Inferior parietal cortex (tissue), 1 donor: Measurements from ENCODE around the gene PRKAR1B.

Source experiments
- DNase-seq: peaks from one replicate; pipeline ENCODE4 v3.0.0-alpha.2; 2016; ENCODE audit errors: extremely low spot score

The PRKAR1B gene

DNA sequence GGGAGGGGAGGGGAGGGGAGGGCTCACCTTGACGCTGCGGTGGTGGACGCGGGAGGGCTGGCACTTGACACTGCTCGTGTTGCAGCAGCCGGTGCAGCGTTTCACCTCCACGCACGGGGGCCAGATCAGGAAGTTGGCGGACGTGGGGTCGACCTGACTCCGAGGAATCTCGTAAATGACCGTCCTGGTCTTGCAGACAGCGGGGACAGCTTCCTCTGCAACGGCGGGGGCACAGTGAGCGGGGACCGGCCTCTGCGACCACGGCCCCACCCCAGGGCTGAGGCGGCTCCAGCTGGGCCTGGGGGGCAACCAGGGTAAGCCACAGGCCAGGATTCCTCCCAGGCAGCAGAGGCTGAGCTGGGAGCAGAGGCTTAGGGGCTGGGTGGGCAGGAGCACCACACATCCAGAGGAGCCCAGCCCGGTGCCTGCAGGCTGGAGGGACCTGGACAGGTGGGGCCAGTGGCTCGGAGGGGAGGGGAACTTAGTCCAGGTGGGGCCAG lies 216.2 kb downstream of the PRKAR1B start:
- no peak for DNase-seq

DNA sequence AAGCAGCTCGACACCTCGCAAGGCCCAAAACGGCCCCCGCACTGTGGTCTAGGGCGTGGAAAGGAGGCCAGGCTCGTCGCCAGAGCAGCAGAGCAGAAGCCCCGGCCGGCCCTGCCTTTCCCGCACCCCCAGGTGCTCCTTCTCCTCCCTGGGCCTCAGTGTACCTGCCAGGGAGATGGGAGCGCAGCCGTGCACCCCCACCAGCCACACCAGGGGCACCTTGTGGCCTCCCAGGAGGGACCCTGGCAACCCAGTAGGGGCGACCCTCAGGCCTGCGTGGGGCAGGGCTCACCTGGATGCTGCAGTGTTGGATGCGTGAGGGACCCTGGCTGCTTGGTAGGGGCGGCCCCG lies 217.0 kb downstream of the PRKAR1B start:
- DNase-seq: no peak

GRCh38 chr7:509426-510130 lies 217.5 kb downstream of the PRKAR1B start:
- no peak for DNase-seq

- no peak for DNase-seq
Measured at GRCh38 chr7:508461-509170, 218.5 kb downstream of the PRKAR1B start.

- no peak for DNase-seq
Measured at GRCh38 chr7:507623-508300, 219.3 kb downstream of the PRKAR1B start.

DNA sequence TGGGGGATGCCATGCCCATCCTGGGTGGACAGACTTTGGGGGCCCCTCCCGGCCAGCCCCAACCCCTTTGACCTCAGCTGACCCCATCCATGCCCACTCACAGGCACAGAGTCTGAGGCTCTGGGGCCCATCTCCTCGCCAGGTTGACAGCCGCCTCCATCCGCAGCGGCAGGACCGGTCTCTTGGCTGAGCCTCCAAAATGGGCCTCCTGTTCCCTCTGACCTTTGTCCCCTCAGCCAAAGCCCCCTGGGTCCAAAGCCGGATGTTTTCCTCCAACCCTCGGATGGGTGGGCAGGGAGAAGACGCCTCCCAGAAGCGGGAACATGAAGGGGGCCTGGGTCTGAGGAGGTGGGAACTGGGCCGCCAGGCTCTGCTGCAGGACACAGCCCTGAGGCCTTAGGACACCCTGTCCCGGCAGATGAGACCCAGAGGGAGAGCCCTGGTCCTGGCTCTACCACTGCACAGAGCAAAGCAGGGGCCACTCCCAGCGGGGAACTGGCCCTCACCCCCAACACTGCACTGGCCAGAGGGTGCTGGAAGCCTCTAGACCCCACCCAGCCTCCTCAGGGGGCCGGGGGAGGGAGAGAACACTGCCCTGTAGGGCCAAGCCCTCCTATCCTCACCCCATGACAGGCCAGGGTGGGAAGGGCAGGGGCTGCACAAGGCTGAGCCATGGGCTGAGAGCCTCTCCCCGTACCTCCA lies 220.0 kb downstream of the PRKAR1B start:
- no peak for DNase-seq

GRCh38 chr7:506391-506831 lies 220.7 kb downstream of the PRKAR1B start:
- DNase-seq: no peak

DNA sequence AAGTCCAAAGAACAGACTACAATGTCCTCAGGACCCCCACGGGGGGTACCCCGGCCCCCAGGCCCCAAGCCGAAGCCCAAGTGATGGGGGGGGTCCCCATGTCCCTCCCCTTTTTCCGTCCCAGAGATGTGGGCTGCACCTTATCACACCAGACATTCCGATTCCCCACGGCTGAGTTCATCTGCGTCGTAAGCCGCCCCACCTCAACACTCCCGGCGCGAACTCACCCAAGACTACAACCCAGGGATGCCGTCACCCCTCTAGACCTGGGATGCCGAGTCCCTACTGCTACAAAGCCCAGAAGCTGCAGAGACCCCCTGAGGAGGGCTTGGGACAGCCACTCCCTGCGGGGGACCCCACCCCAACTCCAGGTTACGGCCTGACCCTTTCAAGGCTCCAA lies 221.9 kb downstream of the PRKAR1B start:
- DNase-seq: no peak

GRCh38 chr7:504221-505111 lies 222.6 kb downstream of the PRKAR1B start:
- DNase-seq: no peak

DNA sequence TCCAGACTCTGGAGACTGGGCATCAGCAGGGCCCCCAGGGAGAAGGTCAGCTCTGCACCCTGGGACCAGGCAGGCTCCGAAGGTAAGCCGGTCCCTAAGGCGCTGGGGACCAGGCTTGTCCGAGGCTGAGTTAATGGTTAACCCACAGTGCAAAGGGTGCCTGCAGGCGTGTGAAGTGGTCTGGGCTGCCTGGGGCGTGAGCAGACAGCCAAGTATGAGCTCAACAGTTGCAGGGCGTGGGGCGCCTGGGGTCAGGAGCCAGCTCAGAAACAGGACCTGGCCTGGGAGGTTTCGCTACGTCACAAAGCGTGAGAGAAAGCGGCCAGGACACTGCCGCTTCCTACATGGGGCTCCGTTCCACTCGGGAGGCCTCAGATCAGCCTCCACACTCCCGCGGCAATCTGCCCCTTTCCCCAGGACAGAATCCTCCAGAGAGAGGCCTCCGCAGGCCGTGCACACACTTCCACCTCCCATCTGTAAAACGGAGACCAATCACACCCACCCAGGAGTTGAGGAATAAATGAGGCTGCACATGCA lies 223.4 kb downstream of the PRKAR1B start:
- DNase-seq: no peak

DNA sequence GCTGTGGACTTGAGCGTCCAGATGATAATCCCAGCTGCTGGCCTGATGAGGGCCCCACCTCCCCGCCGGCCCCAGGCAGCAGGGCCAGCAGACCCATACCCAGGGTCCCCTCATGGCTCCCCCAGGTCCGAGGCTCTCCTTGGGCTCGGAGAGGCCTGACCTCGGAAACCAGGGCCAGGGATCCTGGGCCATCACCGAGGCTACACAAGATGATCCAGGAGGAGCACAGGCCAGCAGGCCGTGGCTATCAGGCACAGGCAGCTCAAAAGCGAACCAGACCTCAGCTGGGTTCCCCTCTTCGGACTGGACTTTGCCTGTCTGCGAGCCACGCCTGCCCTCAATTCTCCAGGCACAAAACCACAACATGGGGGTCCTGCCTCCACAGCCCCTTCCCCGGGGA lies 224.8 kb downstream of the PRKAR1B start:
- no peak for DNase-seq

DNA sequence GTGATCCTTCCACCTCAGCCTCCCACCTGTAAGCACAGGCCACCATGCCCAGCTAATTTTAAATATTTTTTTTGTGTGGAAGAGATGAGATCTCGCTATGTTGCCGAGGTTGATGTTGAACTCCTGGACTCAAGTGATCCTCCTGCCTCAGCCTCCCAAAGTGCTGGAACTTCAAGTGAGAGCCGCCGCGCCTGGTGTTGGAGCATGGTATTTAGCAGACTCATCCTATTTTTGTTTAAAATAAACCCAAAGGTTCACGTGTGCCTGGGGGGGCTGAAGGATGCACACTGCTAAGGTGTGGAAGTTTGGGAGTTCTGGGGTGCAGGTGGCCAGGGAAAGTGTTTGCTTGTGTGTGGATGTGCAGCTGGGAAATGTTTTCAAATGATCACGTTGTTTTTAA lies 225.6 kb downstream of the PRKAR1B start:
- no peak for DNase-seq

- no peak for DNase-seq
Measured at GRCh38 chr7:500521-501420, 226.3 kb downstream of the PRKAR1B start.

DNA sequence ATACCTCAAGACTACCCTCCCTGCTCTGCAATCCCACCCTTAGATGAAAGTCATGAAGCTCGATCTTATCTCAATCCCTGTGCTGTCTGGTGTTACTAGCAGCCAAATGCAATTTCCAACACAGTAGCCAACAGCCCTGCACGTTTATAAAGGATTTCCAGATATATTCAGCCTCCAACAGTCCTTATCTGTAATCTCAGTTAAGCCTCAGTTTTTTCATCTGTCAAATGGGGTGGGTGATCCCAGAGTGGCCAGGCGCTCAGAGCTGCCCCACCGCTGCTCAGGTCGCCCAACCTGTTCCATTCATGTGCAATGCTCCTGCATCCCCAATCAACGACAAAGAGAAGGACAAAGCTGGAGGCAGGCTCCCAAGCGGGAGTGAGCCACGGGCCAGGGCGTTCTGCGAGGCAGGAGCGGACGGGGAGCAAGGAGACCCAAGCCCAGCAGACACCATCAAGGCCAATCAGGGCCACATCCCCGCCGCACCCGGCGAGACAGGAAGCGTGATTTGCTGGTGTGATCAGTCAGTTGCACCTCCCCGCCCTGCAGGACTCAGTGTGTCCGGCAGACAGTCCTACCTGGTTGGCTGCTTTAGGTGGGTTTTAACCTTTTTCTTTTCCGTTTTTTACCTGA lies 227.1 kb downstream of the PRKAR1B start:
- DNase-seq: no peak
